ENCODE data around the gene JAG2.

Gene JAG2

GRCh38 chr14:105149146-105149781, 19.3 kb downstream of the JAG2 start:
- Mint-ChIP-seq H3K27me3 (ENCODE audit: low read depth) (no peaks in the 10 kb centered on the region), H3K4me3 (no peak overlapping the region), H3K36me3 (ENCODE audit: low read depth) (no peaks in the 10 kb centered on the region), H3K4me1 (no peaks in the 10 kb centered on the region), H3K27ac (no peak overlapping the region), H3K9me3 (no peaks in the 10 kb centered on the region)
- no peak for TF ChIP-seq CTCF (IDR thresholded peaks at IDR 0.05; ENCODE audit: unreplicated experiment in 3 of 3)

GRCh38 chr14:105148604-105149145, 19.9 kb downstream of the JAG2 start:
- no peak for TF ChIP-seq CTCF (IDR thresholded peaks at IDR 0.05; ENCODE audit: unreplicated experiment in 3 of 3)

GRCh38 chr14:105147671-105148603, 20.6 kb downstream of the JAG2 start:
- H3K4me3 Mint-ChIP-seq = no peak overlapping the region
- H3K27me3 Mint-ChIP-seq (ENCODE audit: low read depth) = no peaks in the 10 kb centered on the region
- no peak overlapping the region for H3K27ac Mint-ChIP-seq
- H3K36me3 Mint-ChIP-seq (ENCODE audit: low read depth) = no peaks in the 10 kb centered on the region
- H3K4me1 Mint-ChIP-seq = no peaks in the 10 kb centered on the region
- no peak for TF ChIP-seq CTCF (IDR thresholded peaks at IDR 0.05; ENCODE audit: unreplicated experiment in 3 of 3)
- no peaks in the 10 kb centered on the region for H3K9me3 Mint-ChIP-seq

More at GRCh38 chr14:105148604-105149145, 19.9 kb downstream of the JAG2 start:
- Mint-ChIP-seq H3K4me1 (no peaks in the 10 kb centered on the region), H3K9me3 (no peaks in the 10 kb centered on the region), H3K36me3 (ENCODE audit: low read depth) (no peaks in the 10 kb centered on the region), H3K27ac (no peak overlapping the region), H3K4me3 (no peak overlapping the region), H3K27me3 (ENCODE audit: low read depth) (no peaks in the 10 kb centered on the region)

GRCh38 chr14:105146976-105147635, 21.5 kb downstream of the JAG2 start:
- Mint-ChIP-seq H3K4me1 (no peaks in the 10 kb centered on the region), H3K4me3 (no peak overlapping the region), H3K9me3 (peaks cover 2% of the 10 kb centered on the region), H3K27ac (no peak overlapping the region), H3K27me3 (ENCODE audit: low read depth) (no peaks in the 10 kb centered on the region), H3K36me3 (ENCODE audit: low read depth) (peaks cover 3% of the 10 kb centered on the region)
- TF ChIP-seq CTCF (IDR thresholded peaks at IDR 0.05; ENCODE audit: unreplicated experiment in 3 of 3) = no peak

- peaks cover 2% of the 10 kb centered on the region for H3K9me3 Mint-ChIP-seq
- TF ChIP-seq CTCF (IDR thresholded peaks at IDR 0.05; ENCODE audit: unreplicated experiment in 3 of 3) = no peak
- H3K27me3 Mint-ChIP-seq (ENCODE audit: low read depth) = no peaks in the 10 kb centered on the region
- H3K4me1 Mint-ChIP-seq = no peaks in the 10 kb centered on the region
- H3K27ac Mint-ChIP-seq = no peak overlapping the region
- H3K36me3 Mint-ChIP-seq (ENCODE audit: low read depth) = peaks cover 4% of the 10 kb centered on the region
- H3K4me3 Mint-ChIP-seq = no peak overlapping the region
These were observed 22.2 kb downstream of the JAG2 start for GRCh38 chr14:105146181-105146975.

Measured in nephron (organoid).